Body of pancreas (tissue), 4 donors: Measurements from ENCODE around the gene FJX1.

Experiments used
- CTCF ChIP-seq, 7 experiments: fragments of 450-650 bp in 4 of 7; fragments of 200-600 bp in 3 of 7; sonication (generic) in 3 of 7; IDR thresholded peaks; one replicate each; pipeline ENCODE4 v1.5.1; 2016 to 2019; ENCODE audit warnings: antibody characterized with exemption in 7 of 7
- POLR2A ChIP-seq, 3 donors: fragments of 450-650 bp; IDR thresholded peaks; one replicate each; pipeline ENCODE4 v1.6.1; 2016; ENCODE audit warnings: antibody characterized with exemption in 3 of 3, mild to moderate bottlenecking in 2 of 3

GRCh38 chr11:35583126-35583525 is 35.1 kb upstream of the FJX1 start:
- TF ChIP-seq CTCF (IDR thresholded peaks at IDR 0.05): no peak
- no peak for TF ChIP-seq POLR2A (IDR thresholded peaks at IDR 0.05)
